Measurements from ENCODE around the gene IGBP1. TPM values are rescaled to one million over a fixed set of nuclear protein-coding genes. Genes with fewer than 3 reads are reported as not detected.
"Not testable (repeated sequence)": the region's sequence is repeated elsewhere in the genome, so short reads cannot be mapped to it uniquely, and the experiment has no call there.

IGBP1 gene
- total RNA-seq, 4 donors from 2014 or later = 68.7 to 109 (median 75.1) TPM

DNA sequence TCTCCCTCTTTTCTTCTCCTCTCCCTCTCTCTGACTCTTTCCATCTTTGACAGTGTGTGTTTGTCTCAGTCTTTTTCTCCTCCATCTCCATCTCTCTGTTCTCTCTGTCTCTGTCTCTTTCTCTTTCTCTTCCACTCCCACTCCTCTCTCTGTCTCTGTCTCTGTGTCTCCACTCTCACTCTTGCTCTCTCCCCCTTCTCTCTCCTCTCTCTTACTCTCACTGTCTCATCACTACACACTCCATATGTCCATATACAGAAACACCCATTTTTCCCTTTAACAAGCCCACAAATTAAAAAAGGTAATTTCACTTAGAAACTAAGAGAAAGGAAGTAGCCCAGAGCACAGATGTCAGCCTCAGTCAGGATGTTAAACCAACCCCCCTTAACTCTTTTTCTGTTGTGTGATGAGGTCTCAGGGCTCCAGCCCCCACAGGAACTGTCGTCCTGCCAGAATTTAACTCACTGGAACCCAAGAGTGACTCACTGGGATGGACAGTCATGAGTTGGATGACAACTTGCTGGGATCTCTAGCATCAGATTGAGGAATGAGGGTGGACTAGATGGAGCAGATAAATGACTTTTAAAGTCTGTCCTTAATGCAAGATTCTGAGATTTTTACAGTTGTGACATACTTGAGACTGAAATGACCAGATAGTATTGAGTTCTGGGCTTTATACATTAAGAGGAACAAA is 43.5 kb upstream of the IGBP1 start:
- H3K36me3 ChIP-seq = no peaks in the 10 kb centered on the region
- TF ChIP-seq POLR2A (IDR thresholded peaks at IDR 0.05) = no peak
- TF ChIP-seq, protein P1, sequence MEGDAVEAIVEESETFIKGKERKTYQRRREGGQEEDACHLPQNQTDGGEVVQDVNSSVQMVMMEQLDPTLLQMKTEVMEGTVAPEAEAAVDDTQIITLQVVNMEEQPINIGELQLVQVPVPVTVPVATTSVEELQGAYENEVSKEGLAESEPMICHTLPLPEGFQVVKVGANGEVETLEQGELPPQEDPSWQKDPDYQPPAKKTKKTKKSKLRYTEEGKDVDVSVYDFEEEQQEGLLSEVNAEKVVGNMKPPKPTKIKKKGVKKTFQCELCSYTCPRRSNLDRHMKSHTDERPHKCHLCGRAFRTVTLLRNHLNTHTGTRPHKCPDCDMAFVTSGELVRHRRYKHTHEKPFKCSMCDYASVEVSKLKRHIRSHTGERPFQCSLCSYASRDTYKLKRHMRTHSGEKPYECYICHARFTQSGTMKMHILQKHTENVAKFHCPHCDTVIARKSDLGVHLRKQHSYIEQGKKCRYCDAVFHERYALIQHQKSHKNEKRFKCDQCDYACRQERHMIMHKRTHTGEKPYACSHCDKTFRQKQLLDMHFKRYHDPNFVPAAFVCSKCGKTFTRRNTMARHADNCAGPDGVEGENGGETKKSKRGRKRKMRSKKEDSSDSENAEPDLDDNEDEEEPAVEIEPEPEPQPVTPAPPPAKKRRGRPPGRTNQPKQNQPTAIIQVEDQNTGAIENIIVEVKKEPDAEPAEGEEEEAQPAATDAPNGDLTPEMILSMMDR (IDR thresholded peaks at IDR 0.05 in 4 of 5, conservative IDR thresholded peaks at IDR 0.05 in 1 of 5) = no peak
- H3K27ac ChIP-seq = no peak overlapping the region
- ATAC-seq = no peak
- H3K4me3 ChIP-seq = no peak overlapping the region
- no peaks in the 10 kb centered on the region for H3K27me3 ChIP-seq
- in situ Hi-C loops (cut with MboI; ENCODE audit: low sequenced_read_pairs in 4 of 4) = loop anchor here in 2 of 4 donors (10.0 to 25.0 kb wide), 3 partner anchors 55 to 595 kb away; no protein-coding TSS in a partner anchor
- no peaks in the 10 kb centered on the region for H3K9me3 ChIP-seq
- intact Hi-C loops (cut with DNase I; ENCODE audit: low total_unique reads) = no loop called here
- DNase-seq = no peak
- H3K4me1 ChIP-seq = peaks cover 0 to 9% of the 10 kb centered on the region in 2 donors

DNA sequence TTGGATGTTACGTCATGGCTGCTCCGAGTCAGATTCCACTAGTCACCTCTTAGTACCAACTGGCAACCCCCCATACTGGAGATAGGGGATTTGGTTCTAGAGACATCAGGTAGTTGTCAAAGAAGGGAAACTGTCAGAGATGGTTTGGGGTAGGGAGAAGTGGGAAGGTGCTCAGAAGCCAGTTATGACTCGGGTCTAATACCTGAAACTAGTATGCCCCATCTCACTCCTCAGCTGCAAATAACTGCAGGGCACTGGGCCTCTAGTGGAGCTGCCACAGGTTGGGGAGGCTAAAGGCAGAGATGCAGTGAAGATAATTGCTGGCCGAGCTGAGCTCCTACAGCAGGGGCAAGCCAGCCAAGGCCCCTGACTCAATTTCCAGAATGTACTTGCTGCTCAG is 41.0 kb upstream of the IGBP1 start:
- no peak for ATAC-seq
- in situ Hi-C loops (cut with MboI; ENCODE audit: low sequenced_read_pairs in 4 of 4) = loop anchor here in 2 of 4 donors (10.0 to 25.0 kb wide), 3 partner anchors 57 to 597 kb away; no protein-coding TSS in a partner anchor
- no peaks in the 10 kb centered on the region for H3K27me3 ChIP-seq
- H3K4me3 ChIP-seq = no peak overlapping the region
- H3K9me3 ChIP-seq = no peaks in the 10 kb centered on the region
- no peak for TF ChIP-seq POLR2A (IDR thresholded peaks at IDR 0.05)
- TF ChIP-seq, protein P1 (IDR thresholded peaks at IDR 0.05 in 4 of 5, conservative IDR thresholded peaks at IDR 0.05 in 1 of 5) = no peak
- peaks cover 0 to 8% of the 10 kb centered on the region in 2 donors for H3K4me1 ChIP-seq
- H3K36me3 ChIP-seq = no peaks in the 10 kb centered on the region
- no peak overlapping the region for H3K27ac ChIP-seq
- intact Hi-C loops (cut with DNase I; ENCODE audit: low total_unique reads) = no loop called here
- DNase-seq = no peak

DNA sequence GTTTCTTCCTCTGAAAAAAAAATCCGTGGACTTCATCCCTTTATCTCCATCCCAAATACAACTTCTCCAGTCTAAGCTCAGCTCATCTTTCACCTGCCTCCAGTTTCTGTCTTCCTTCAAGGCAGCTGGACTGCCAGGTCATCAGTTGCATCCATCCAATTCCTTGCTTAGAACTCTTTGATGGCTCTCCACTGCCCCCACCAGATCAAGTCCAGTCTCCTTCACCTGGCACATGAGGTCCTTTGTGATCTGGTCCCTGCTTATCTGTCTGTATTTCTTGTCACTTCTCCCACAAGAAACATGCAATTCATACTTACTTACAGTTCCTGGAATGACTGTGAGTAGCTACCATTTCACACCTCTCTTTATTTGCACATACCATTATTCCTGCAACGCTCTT is 37.2 kb upstream of the IGBP1 start:
- no peaks in the 10 kb centered on the region for H3K27me3 ChIP-seq
- H3K9me3 ChIP-seq = no peaks in the 10 kb centered on the region
- TF ChIP-seq, protein P1 (IDR thresholded peaks at IDR 0.05 in 4 of 5, conservative IDR thresholded peaks at IDR 0.05 in 1 of 5) = no peak
- TF ChIP-seq POLR2A (IDR thresholded peaks at IDR 0.05) = no peak
- intact Hi-C loops (cut with DNase I; ENCODE audit: low total_unique reads) (loop anchor here (2.0 kb wide), 1 partner anchor 557 kb away; no protein-coding TSS in a partner anchor), in situ Hi-C loops (cut with MboI; ENCODE audit: low sequenced_read_pairs in 4 of 4) (loop anchor here in 2 of 4 donors (10.0 to 25.0 kb wide), 3 partner anchors 61 to 601 kb away; no protein-coding TSS in a partner anchor)
- no peak overlapping the region for H3K27ac ChIP-seq
- H3K4me3 ChIP-seq = no peak overlapping the region
- H3K36me3 ChIP-seq = no peaks in the 10 kb centered on the region
- ATAC-seq (no peak), DNase-seq (no peak)
- no peaks in the 10 kb centered on the region for H3K4me1 ChIP-seq

DNA sequence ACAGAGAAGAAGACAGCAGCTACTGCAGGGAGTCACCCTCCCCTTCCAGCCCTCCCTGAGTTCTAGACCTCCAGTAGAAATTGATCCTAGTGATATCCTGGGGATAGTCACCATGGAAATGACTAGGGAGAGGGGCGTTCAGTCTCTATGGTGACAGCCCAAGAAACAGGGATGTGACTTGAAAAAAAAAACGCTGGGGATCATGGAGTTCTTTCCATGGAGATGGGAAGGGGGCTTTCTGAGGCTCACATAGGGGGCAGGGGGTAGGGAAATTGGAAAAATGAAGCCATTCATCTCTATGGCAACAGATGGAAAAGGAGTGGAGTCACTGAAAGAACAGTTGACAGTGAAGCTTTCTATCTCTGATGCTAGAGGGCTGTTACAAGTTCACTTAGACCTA is 28.0 kb upstream of the IGBP1 start:
- intact Hi-C loops (cut with DNase I; ENCODE audit: low total_unique reads) = no loop called here
- H3K4me3 ChIP-seq = no peak overlapping the region
- TF ChIP-seq, protein P1 (IDR thresholded peaks at IDR 0.05 in 4 of 5, conservative IDR thresholded peaks at IDR 0.05 in 1 of 5) = no peak
- no peak for TF ChIP-seq POLR2A (IDR thresholded peaks at IDR 0.05)
- no peaks in the 10 kb centered on the region for H3K9me3 ChIP-seq
- no peaks in the 10 kb centered on the region for H3K4me1 ChIP-seq
- H3K27ac ChIP-seq = no peak overlapping the region
- no peaks in the 10 kb centered on the region for H3K36me3 ChIP-seq
- ATAC-seq (no peak), DNase-seq (no peak)
- H3K27me3 ChIP-seq = peaks cover 0 to 5% (median 0%) of the 10 kb centered on the region in 3 donors
- in situ Hi-C loops (cut with MboI; ENCODE audit: low sequenced_read_pairs in 4 of 4) = no loop called here

DNA sequence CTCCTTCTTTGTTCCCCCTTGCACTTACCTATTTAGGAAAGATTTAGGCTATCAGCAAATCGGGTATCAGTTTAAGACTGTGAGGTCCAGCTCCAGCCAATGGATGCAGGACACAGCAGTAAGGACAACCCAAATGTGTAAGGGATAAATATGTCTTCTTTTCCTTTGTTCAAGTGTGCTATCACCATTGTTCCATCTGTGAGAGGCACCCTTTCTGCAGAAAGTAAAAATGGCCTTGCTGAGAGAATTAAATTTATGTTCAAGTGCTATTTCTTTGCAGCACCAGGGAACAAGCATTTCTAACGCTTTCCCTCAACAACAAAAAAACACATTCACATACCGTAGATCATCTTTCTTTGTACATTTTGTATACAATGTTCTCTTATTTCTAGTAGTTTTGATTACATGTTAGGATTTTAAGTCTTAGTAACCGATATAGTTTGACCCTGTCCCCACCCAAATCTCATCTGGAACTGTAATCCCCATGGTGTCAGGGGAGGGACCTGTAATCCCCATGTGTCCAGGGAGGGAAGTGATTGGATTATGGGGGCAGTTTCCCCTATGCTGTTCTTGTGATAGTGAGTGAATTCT is 21.7 kb upstream of the IGBP1 start:
- H3K36me3 ChIP-seq; H3K27ac ChIP-seq; H3K27me3 ChIP-seq; H3K9me3 ChIP-seq; H3K4me3 ChIP-seq; in situ Hi-C loops (cut with MboI; ENCODE audit: low sequenced_read_pairs in 4 of 4); intact Hi-C loops (cut with DNase I; ENCODE audit: low total_unique reads); ATAC-seq; DNase-seq; H3K4me1 ChIP-seq: not testable (repeated sequence)

All from gastrocnemius medialis (tissue), 4 donors.